Aorta (tissue), 5 donors: Measurements from ENCODE around the gene ESM1. TPM values are rescaled to one million over a fixed set of nuclear protein-coding genes. Genes with fewer than 3 reads are reported as not detected.

Source experiments
- ATAC-seq: fragments of 200-7000 bp; cut with Tn5 transposase; one replicate; pipeline ENCODE4 v1.9.1; 2022; ENCODE audit warnings: moderate library complexity; ENCODE audit not compliant: low FRiP score
- DNase-seq, 2 donors: peaks; one replicate each; pipeline ENCODE4 v3.0.0-alpha.2; 2020
- H3K27ac ChIP-seq, 2 donors: one replicate each; pipeline ENCODE4 v1.5.1; 2013; ENCODE audit warnings: low read length in 2 of 2, mild to moderate bottlenecking in 2 of 2, moderate library complexity in 2 of 2, control low read depth in 1 of 2, inconsistent platforms in 1 of 2, low read depth in 1 of 2
- H3K27me3 ChIP-seq, 2 donors: one replicate each; pipeline ENCODE4 v1.6.1; 2013; ENCODE audit warnings: control low read depth in 1 of 2, low read length in 1 of 2, mild to moderate bottlenecking in 1 of 2, moderate library complexity in 1 of 2; ENCODE audit not compliant: insufficient read depth in 2 of 2, control insufficient read depth in 1 of 2
- H3K36me3 ChIP-seq, 2 donors: one replicate each; pipeline ENCODE4 v1.6.1; 2013; ENCODE audit warnings: control low read depth in 1 of 2, low read length in 1 of 2, mild to moderate bottlenecking in 1 of 2; ENCODE audit not compliant: insufficient read depth in 2 of 2, control insufficient read depth in 1 of 2
- H3K4me1 ChIP-seq, 2 donors: one replicate each; pipeline ENCODE4 v1.6.1; 2013; ENCODE audit warnings: low read length in 2 of 2, control low read depth in 1 of 2, mild to moderate bottlenecking in 1 of 2, moderate library complexity in 1 of 2; ENCODE audit not compliant: insufficient read depth in 2 of 2, control insufficient read depth in 1 of 2
- H3K4me3 ChIP-seq, 2 donors: one replicate each; pipeline ENCODE4 v1.5.1; 2013; ENCODE audit warnings: low read length in 2 of 2, control low read depth in 1 of 2, mild to moderate bottlenecking in 1 of 2
- H3K9me3 ChIP-seq: one replicate; pipeline ENCODE4 v1.6.1; 2013; ENCODE audit warnings: mild to moderate bottlenecking, low read length; ENCODE audit not compliant: control insufficient read depth
- WGBS, 2 donors: extraction: QIAGEN DNeasy Blood & Tissue Kit; methylation state at CpG; one replicate each; pipeline ENCODE4 v1.1.7; 2013; 5-methylcytosine and 5-hydroxymethylcytosine counted together
- intact Hi-C, 2 donors: fragments of 100-400 bp; cut with DNase I; formaldehyde crosslinking; loops; one replicate each; pipeline versions ENCODE4 v1.14.2 to v1.15.0; 2022
- long read RNA-seq, 2 donors: library from polyadenylated mRNA; unstranded; transcript quantifications; one replicate each; pipeline ENCODE4 v2.0.0, GENCODE V29; 2020 to 2021
- polyA plus RNA-seq, 2 donors: library from polyadenylated mRNA; stranded (reverse); fragments of 200-250 nt; gene quantifications; one replicate each; pipeline ENCODE4 v1.2.3, GENCODE V29; 2013
- total RNA-seq, 2 donors: library from RNA; stranded (reverse); fragmentation: NEBNext Ultra II Directional; extraction: Animal tissue kit (Norgen Biotek cat#: 25700); gene quantifications; one replicate each; pipeline ENCODE4 v1.2.1, GENCODE V29; 2021
- donor health status: healthy with polysubstance abuse.
- donor health status: Bipolar disorder and iron deficiency.
- donor health status: DM: no; HTN: no; CAD: no.
- donor health status: DM: no; HTN: no; CAD: no.
- donor health status: DM: yes; HTN: yes; CAD: no.

ESM1 gene
- total RNA-seq (1 to 10 TPM in 1 of 2 donors, under 1 TPM in 1; 0.49 to 1.1 TPM), polyA plus RNA-seq (1 to 10 TPM in 1 of 2 donors, under 1 TPM in 1; 0.59 to 1.9 TPM)
- long read RNA-seq, donor 1: 0 reads
- long read RNA-seq, donor 2: 0 reads

GRCh38 chr5:54985301-54986268 is at the start of gene ESM1:
Gene ESM1 (minus strand): TSS chr5:54985593. CDS start chr5:54985517, 76 bp downstream.
- H3K27me3 ChIP-seq: no peaks in the 10 kb centered on the region
- WGBS, 2 donors: 12 to 20% methylated on average over 26 of the region's 26 CpGs
- no peak within 1 kb of the TSS for H3K4me3 ChIP-seq
- no peak within 1 kb of the TSS for H3K27ac ChIP-seq
- no peaks in the 10 kb centered on the region for H3K36me3 ChIP-seq
- peak in 1 of 2 donors; percentile 45 for DNase-seq
- peak; percentile 51 for ATAC-seq
- H3K9me3 ChIP-seq: peaks cover 2% of the 10 kb centered on the region
- H3K4me1 ChIP-seq: no peaks in the 10 kb centered on the region
- intact Hi-C loops: no loop called here

DNA sequence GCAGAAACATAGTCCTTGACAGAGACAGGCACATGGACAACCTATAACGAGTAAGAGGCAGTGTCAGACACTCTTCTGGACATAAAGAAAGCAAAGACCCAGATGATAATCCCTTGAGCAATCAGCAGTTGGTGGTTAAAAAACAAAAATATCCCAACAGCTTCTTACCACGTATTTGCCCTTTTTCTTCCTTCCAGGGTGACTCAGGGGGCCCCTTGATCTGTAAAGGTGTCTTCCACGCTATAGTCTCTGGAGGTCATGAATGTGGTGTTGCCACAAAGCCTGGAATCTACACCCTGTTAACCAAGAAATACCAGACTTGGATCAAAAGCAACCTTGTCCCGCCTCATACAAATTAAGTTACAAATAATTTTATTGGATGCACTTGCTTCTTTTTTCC is 48.2 kb upstream of the ESM1 start:
- Histone ChIP-seq H3K27me3 (no peaks in the 10 kb centered on the region), H3K27ac (no peak overlapping the region), H3K4me1 (no peaks in the 10 kb centered on the region), H3K4me3 (no peak overlapping the region), H3K36me3 (no peaks in the 10 kb centered on the region), H3K9me3 (no peaks in the 10 kb centered on the region)
- 82 to 83% methylated on average over 4 of the region's 4 CpGs for WGBS, 2 donors
- DNase-seq (no peak), ATAC-seq (no peak)
- intact Hi-C loops: no loop called here

- Histone ChIP-seq H3K27me3 (no peaks in the 10 kb centered on the region), H3K9me3 (no peaks in the 10 kb centered on the region), H3K4me3 (no peak overlapping the region), H3K27ac (no peak overlapping the region), H3K4me1 (no peaks in the 10 kb centered on the region), H3K36me3 (no peaks in the 10 kb centered on the region)
- ATAC-seq (no peak), DNase-seq (no peak)
- intact Hi-C loops: no loop called here
- 91 to 95% methylated on average over 5 of the region's 5 CpGs for WGBS, 2 donors
These were observed 46.1 kb upstream of the ESM1 start for GRCh38 chr5:55031492-55031891.

GRCh38 chr5:55030676-55031369 is 45.4 kb upstream of the ESM1 start:
- Histone ChIP-seq H3K9me3 (no peaks in the 10 kb centered on the region), H3K4me1 (no peaks in the 10 kb centered on the region), H3K36me3 (no peaks in the 10 kb centered on the region), H3K27me3 (no peaks in the 10 kb centered on the region), H3K27ac (no peak overlapping the region), H3K4me3 (no peak overlapping the region)
- DNase-seq: no peak
- ATAC-seq: peak; percentile 50
- intact Hi-C loops: no loop called here
- WGBS, 2 donors: 52 to 61% methylated on average over 10 of the region's 10 CpGs

GRCh38 chr5:55030220-55030619 is 44.8 kb upstream of the ESM1 start:
- intact Hi-C loops: no loop called here
- Histone ChIP-seq H3K27ac (no peak overlapping the region), H3K36me3 (no peaks in the 10 kb centered on the region), H3K27me3 (no peaks in the 10 kb centered on the region), H3K4me3 (no peak overlapping the region), H3K9me3 (no peaks in the 10 kb centered on the region), H3K4me1 (no peaks in the 10 kb centered on the region)
- no peak for ATAC-seq
- DNase-seq: no peak
- 78 to 84% methylated on average over 2 of the region's 2 CpGs for WGBS, 2 donors

GRCh38 chr5:55027595-55027994 is 42.2 kb upstream of the ESM1 start:
- ATAC-seq (no peak), DNase-seq (no peak)
- intact Hi-C loops: no loop called here
- H3K9me3 ChIP-seq: no peaks in the 10 kb centered on the region
- no peaks in the 10 kb centered on the region for H3K27me3 ChIP-seq
- 88% methylated on average over 3 of the region's 3 CpGs for WGBS, 2 donors
- H3K4me1 ChIP-seq: no peaks in the 10 kb centered on the region
- H3K4me3 ChIP-seq: no peak overlapping the region
- H3K36me3 ChIP-seq: no peaks in the 10 kb centered on the region
- H3K27ac ChIP-seq: no peak overlapping the region

DNA sequence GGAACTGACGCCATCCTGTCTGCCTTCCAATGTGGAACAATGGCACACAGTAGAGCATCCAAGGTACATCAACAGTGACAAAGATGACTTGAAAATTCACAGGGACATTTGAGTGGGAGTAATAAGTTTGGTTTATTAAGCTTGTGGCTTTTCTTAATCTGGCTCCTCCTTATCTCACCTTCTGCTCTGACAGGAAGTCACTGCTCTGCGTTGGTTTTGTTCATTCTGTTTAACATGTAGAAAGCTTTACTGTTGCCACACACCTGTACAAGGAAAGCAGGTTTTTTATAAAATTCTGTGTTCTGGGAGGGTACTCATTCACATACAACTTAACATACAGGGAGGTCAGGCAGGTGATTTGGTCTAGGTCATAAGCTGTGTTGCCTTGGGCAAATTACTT is 37.1 kb upstream of the ESM1 start:
- Histone ChIP-seq H3K27ac (no peak overlapping the region), H3K27me3 (no peaks in the 10 kb centered on the region), H3K9me3 (no peaks in the 10 kb centered on the region), H3K36me3 (no peaks in the 10 kb centered on the region), H3K4me1 (no peaks in the 10 kb centered on the region), H3K4me3 (no peak overlapping the region)
- intact Hi-C loops: no loop called here
- WGBS, 2 donors: 86 to 91% methylated on average over 2 of the region's 2 CpGs
- no peak for DNase-seq
- ATAC-seq: no peak

DNA sequence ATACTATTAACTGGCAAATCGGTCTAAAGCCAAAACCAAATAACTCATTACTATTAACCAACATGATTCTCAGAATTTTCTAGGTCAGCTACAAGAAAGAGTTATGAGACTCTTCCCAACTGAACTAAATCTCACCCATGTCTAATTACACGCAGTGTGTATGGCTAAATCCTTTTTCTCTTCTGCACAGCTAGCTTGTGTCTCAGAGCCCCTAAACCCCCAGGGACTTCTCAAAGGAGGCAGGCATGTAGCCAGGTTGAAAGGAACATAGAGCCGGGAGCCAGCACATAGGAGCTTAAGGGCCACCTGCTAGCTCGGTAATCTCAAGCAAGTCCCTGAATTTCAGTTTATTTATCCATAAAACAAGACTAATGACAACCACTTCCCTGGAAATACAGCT is 36.4 kb upstream of the ESM1 start:
- Histone ChIP-seq H3K36me3 (no peaks in the 10 kb centered on the region), H3K4me3 (no peak overlapping the region), H3K4me1 (no peaks in the 10 kb centered on the region), H3K27ac (no peak overlapping the region), H3K27me3 (no peaks in the 10 kb centered on the region), H3K9me3 (no peaks in the 10 kb centered on the region)
- WGBS, 2 donors: 5 to 9% methylated on average over 4 of the region's 4 CpGs
- no peak for ATAC-seq
- intact Hi-C loops: no loop called here
- DNase-seq: no peak
